B cell (primary cell): ENCODE data around the gene FADS2. TPM values are rescaled to one million over a fixed set of nuclear protein-coding genes. Genes with fewer than 3 reads are reported as not detected.

Experiments used
- ATAC-seq: fragments of 200-7000 bp; cut with Tn5 transposase; one replicate; pipeline ENCODE4 v1.10.0; 2021; ENCODE audit warnings: low read depth, mild to moderate bottlenecking, moderate number of reproducible peaks, moderate library complexity
- CTCF ChIA-PET: fragments of 350-600 bp; sonication (Branson Sonifier 250); formaldehyde crosslinking; loops from one replicate; lab custom pipeline; 2021; ENCODE audit warnings: antibody characterized with exemption, inconsistent platforms; lab: Charles Lee
- POLR2A ChIA-PET: fragments of 350-600 bp; sonication (Branson Sonifier 250); formaldehyde crosslinking; loops from one replicate; lab custom pipeline; 2021; ENCODE audit warnings: antibody characterized with exemption; lab: Charles Lee
- DNase-seq: peaks from one replicate; pipeline ENCODE4 v3.0.0; 2013
- H2AFZ ChIP-seq: 2 replicates; pipeline ENCODE4 v1.6.1; 2012; ENCODE audit warnings: mild to moderate bottlenecking, low read depth, low read length; ENCODE audit not compliant: insufficient read depth, poor library complexity, severe bottlenecking
- H3K27ac ChIP-seq, 2 donors: 1 replicate in 1 of 2; 2 replicates in 1 of 2; pipeline ENCODE4 v1.5.1; 2012 to 2013; ENCODE audit warnings: low read length in 2 of 2, mild to moderate bottlenecking in 2 of 2, moderate library complexity in 1 of 2
- H3K27me3 ChIP-seq, 4 experiments: fragments of 200-600 bp in 1 of 4; sonication (generic) in 1 of 4; replicated peaks in 1 of 4; 1 replicate in 2 of 4; 2 replicates in 2 of 4; pipeline versions ENCODE4 v1.6.1 to v1.7.0; 2013 to 2016; ENCODE audit warnings: low read length in 3 of 4, mild to moderate bottlenecking in 2 of 4, mixed read lengths in 1 of 4, moderate library complexity in 1 of 4; ENCODE audit not compliant: insufficient read depth in 4 of 4, control insufficient read depth in 3 of 4; ENCODE audit errors: control extremely low read depth in 1 of 4
- H3K36me3 ChIP-seq, 2 experiments: replicated peaks in 1 of 2; 1 replicate in 1 of 2; 2 replicates in 1 of 2; pipeline versions ENCODE4 v1.6.1 to v1.7.1; 2013; ENCODE audit warnings: low read length in 1 of 2; ENCODE audit not compliant: insufficient read depth in 2 of 2, control insufficient read depth in 1 of 2; ENCODE audit errors: control extremely low read depth in 1 of 2, extremely low read depth in 1 of 2
- H3K4me1 ChIP-seq, 2 donors: fragments of 200-600 bp in 1 of 2; sonication (generic) in 1 of 2; 1 replicate in 1 of 2; 2 replicates in 1 of 2; pipeline versions ENCODE4 v1.5.1 to v1.6.1; 2013 to 2017; ENCODE audit warnings: low read length in 2 of 2; ENCODE audit not compliant: control insufficient read depth in 2 of 2, insufficient read depth in 2 of 2
- H3K4me2 ChIP-seq: replicated peaks from 2 replicates; pipeline ENCODE3; 2012; ENCODE audit warnings: mild to moderate bottlenecking, low read depth, low read length; ENCODE audit not compliant: poor library complexity, severe bottlenecking
- H3K4me3 ChIP-seq, 5 experiments: fragments of 200-600 bp in 1 of 5; sonication (generic) in 1 of 5; 1 replicate in 3 of 5; 2 replicates in 2 of 5; pipeline versions ENCODE4 v1.5.1 to v1.7.0; 2011 to 2016; ENCODE audit warnings: low read length in 4 of 5, mild to moderate bottlenecking in 4 of 5, low read depth in 2 of 5, control low read depth in 1 of 5, moderate library complexity in 1 of 5; ENCODE audit not compliant: insufficient read depth in 1 of 5; ENCODE audit errors: control extremely low read depth in 1 of 5, extremely low read depth in 1 of 5
- H3K79me2 ChIP-seq: fragments of 200-600 bp; sonication (generic); one replicate; pipeline ENCODE4 v1.6.0; 2016; ENCODE audit warnings: low read length; ENCODE audit not compliant: control insufficient read depth, insufficient read depth
- H3K9ac ChIP-seq: fragments of 200-600 bp; sonication (generic); 2 replicates; pipeline ENCODE4 v1.6.1; 2017; ENCODE audit warnings: mild to moderate bottlenecking, low read length, moderate library complexity
- H3K9me3 ChIP-seq, 3 donors: one replicate each; pipeline versions ENCODE4 v1.6.1 to v1.7.1; 2013; ENCODE audit warnings: low read length in 2 of 3; ENCODE audit not compliant: control insufficient read depth in 2 of 3, insufficient read depth in 1 of 3; ENCODE audit errors: control extremely low read depth in 1 of 3
- H4K20me1 ChIP-seq: 2 replicates; pipeline ENCODE4 v1.6.0; 2012; ENCODE audit warnings: mild to moderate bottlenecking, low read length; ENCODE audit not compliant: insufficient read depth, control insufficient read depth, poor library complexity, severe bottlenecking
- H3K27ac Mint-ChIP-seq: one replicate; pipeline ENCODE4 v1.8.0; 2021; ENCODE audit warnings: mixed read lengths
- H3K27me3 Mint-ChIP-seq: one replicate; pipeline ENCODE4 v1.8.0; 2021; ENCODE audit warnings: mixed read lengths
- H3K4me1 Mint-ChIP-seq: one replicate; pipeline ENCODE4 v1.8.0; 2021; ENCODE audit warnings: mixed read lengths
- H3K4me3 Mint-ChIP-seq: one replicate; pipeline ENCODE4 v1.8.0; 2021; ENCODE audit warnings: mixed read lengths
- H3K9me3 Mint-ChIP-seq: one replicate; pipeline ENCODE4 v1.8.0; 2022; ENCODE audit warnings: mixed read lengths; ENCODE audit not compliant: insufficient read depth
- CTCF ChIP-seq: fragments of 200-600 bp; IDR thresholded peaks from one replicate; pipeline ENCODE4 v1.8.0; 2022; ENCODE audit warnings: antibody characterized with exemption, mild to moderate bottlenecking
- EZH2 ChIP-seq: IDR thresholded peaks from 2 replicates; pipeline ENCODE4 v1.6.1; 2012; ENCODE audit warnings: borderline replicate concordance, low read depth, mild to moderate bottlenecking, moderate library complexity, low read length; ENCODE audit not compliant: insufficient read depth, poor library complexity, severe bottlenecking
- WGBS: methylation state at CpG from one replicate; pipeline ENCODE4 v1.1.5; 2013; ENCODE audit warnings: missing lambda C conversion rate; ENCODE audit not compliant: insufficient coverage; 5-methylcytosine and 5-hydroxymethylcytosine counted together
- intact Hi-C: fragments of 100-400 bp; cut with micrococcal nuclease; formaldehyde crosslinking; loops from one replicate; pipeline ENCODE4 v1.10.0; 2022
- polyA plus RNA-seq: library from polyadenylated mRNA; depleted of rRNA; stranded (reverse); fragments of >200 nt; gene quantifications from 2 replicates; pipeline ENCODE4 v1.2.3, GENCODE V29; 2012
- total RNA-seq, 2 donors: library from RNA; stranded (reverse); fragments of 120-200 nt in 1 of 2; gene quantifications; 1 replicate in 1 of 2; 2 replicates in 1 of 2; pipeline versions ENCODE4 v1.2.3 to v1.2.4, GENCODE V29; 2013 to 2022

Gene FADS2
- total and polyA plus RNA-seq, 2 donors (not counting 1 experiment from before 2014, with no cell fraction given): 1.5 to 5.9 TPM

DNA sequence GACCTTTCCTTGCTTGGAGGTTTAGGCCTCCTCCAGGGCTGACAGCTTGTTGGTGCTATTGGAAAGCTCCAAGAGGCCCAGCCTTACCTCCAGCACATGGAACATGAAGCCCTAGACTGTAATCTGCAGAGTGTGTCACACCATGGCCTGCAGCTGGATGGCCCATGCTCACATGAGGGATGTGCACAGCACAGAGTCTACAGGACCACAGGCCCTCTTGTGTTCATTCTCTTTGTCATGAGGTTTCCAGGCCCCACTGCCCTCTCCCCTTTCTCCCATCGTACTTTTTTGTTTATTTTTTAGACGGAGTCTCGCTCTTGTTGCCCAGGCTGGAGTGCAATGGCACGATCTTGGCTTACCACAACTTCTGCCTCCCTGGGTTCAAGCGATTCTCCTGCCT, 21.3 kb upstream of the FADS2 start:
- no peak overlapping the region for H2AFZ ChIP-seq
- TF ChIP-seq CTCF (no peak), EZH2 (no peak)
- Mint-ChIP-seq H3K4me1 (no peaks in the 10 kb centered on the region), H3K27me3 (no peaks in the 10 kb centered on the region), H3K4me3 (no peak overlapping the region), H3K9me3 (no peaks in the 10 kb centered on the region), H3K27ac (no peak overlapping the region)
- no peak for DNase-seq
- no peaks in the 10 kb centered on the region for H3K9me3 ChIP-seq
- H3K4me1 ChIP-seq: no peaks in the 10 kb centered on the region
- H3K27me3 ChIP-seq: no peaks in the 10 kb centered on the region
- H3K36me3 ChIP-seq: no peaks in the 10 kb centered on the region
- peaks cover 5% of the 10 kb centered on the region for H3K79me2 ChIP-seq
- no peak overlapping the region for H3K4me2 ChIP-seq
- H4K20me1 ChIP-seq: no peaks in the 10 kb centered on the region
- CTCF ChIA-PET: interaction anchor here (1.6 to 3.9 kb wide), 3 partner anchors 10 to 301 kb away, joined by 3 to 29 read pairs (median 8); no protein-coding TSS in a partner anchor
- 100% methylated on average over 4 of the region's 5 CpGs for WGBS
- no peak for ATAC-seq
- H3K27ac ChIP-seq: no peak overlapping the region
- intact Hi-C loops: no loop called here
- POLR2A ChIA-PET: no interaction called here
- no peak overlapping the region for H3K4me3 ChIP-seq
- no peak overlapping the region for H3K9ac ChIP-seq

- Histone ChIP-seq H3K4me2 (no peak overlapping the region), H3K9me3 (peaks cover 0 to 6% (median 0%) of the 10 kb centered on the region in 3 donors), H3K36me3 (no peaks in the 10 kb centered on the region), H3K4me1 (peaks cover 6 to 12% of the 10 kb centered on the region in 2 donors), H3K9ac (no peak overlapping the region), H3K27me3 (peaks cover 0 to 6% (median under 1%) of the 10 kb centered on the region in 4 experiments), H3K27ac (no peak overlapping the region), H3K79me2 (no peaks in the 10 kb centered on the region), H2AFZ (no peak overlapping the region), H4K20me1 (no peaks in the 10 kb centered on the region), H3K4me3 (no peak overlapping the region)
- Mint-ChIP-seq H3K9me3 (no peaks in the 10 kb centered on the region), H3K27ac (no peak overlapping the region), H3K4me3 (no peak overlapping the region), H3K4me1 (peaks cover 7% of the 10 kb centered on the region), H3K27me3 (no peaks in the 10 kb centered on the region)
- DNase-seq (no peak), ATAC-seq (no peak)
- TF ChIP-seq EZH2 (no peak), CTCF (no peak)
- 92% methylated on average over 5 of the region's 8 CpGs for WGBS
- ChIA-PET POLR2A (no interaction called here), CTCF (interaction anchor here (0.6 to 2.3 kb wide), 4 partner anchors 9 to 271 kb away, joined by 3 to 5 read pairs (median 4); no protein-coding TSS in a partner anchor)
- intact Hi-C loops: no loop called here
These were observed 17.4 kb upstream of the FADS2 start for GRCh38 chr11:61810671-61811175.
